Measurements from ENCODE around the gene RNF186.

The RNF186 gene

GRCh38 chr1:19768353-19769210 is 46.5 kb downstream of the RNF186 start:
- Histone ChIP-seq H3K9me3 (ENCODE audit: control insufficient read depth, insufficient read depth, low read length) (no peaks in the 10 kb centered on the region), H3K9me2 (replicated peaks; ENCODE audit: control insufficient read depth, low read length) (no peaks in the 10 kb centered on the region), H4K20me1 (ENCODE audit: control insufficient read depth, insufficient read depth, low read depth, low read length) (no peaks in the 10 kb centered on the region), H3K27ac (ENCODE audit: low read depth, low read length) (no peak overlapping the region), H3K4me3 (ENCODE audit: low read length) (no peak overlapping the region), H3K36me3 (ENCODE audit: control insufficient read depth, low read length) (no peaks in the 10 kb centered on the region), H3K27me3 (ENCODE audit: control insufficient read depth, low read length) (no peaks in the 10 kb centered on the region), H3F3A (ENCODE audit: control insufficient read depth, insufficient read depth) (no peaks in the 10 kb centered on the region), H3K79me2 (ENCODE audit: control insufficient read depth, low read length) (no peaks in the 10 kb centered on the region), H3K4me1 (ENCODE audit: control insufficient read depth, low read length) (no peaks in the 10 kb centered on the region), H3K4me2 (ENCODE audit: low read length) (no peak overlapping the region)
- no peak for TF ChIP-seq EZH2phosphoT487 (IDR thresholded peaks at IDR 0.05; ENCODE audit: borderline replicate concordance, low read length)
- TF ChIP-seq CTCF (IDR thresholded peaks at IDR 0.05; ENCODE audit: low read depth, low read length, poor library complexity, severe bottlenecking): no peak

DNA sequence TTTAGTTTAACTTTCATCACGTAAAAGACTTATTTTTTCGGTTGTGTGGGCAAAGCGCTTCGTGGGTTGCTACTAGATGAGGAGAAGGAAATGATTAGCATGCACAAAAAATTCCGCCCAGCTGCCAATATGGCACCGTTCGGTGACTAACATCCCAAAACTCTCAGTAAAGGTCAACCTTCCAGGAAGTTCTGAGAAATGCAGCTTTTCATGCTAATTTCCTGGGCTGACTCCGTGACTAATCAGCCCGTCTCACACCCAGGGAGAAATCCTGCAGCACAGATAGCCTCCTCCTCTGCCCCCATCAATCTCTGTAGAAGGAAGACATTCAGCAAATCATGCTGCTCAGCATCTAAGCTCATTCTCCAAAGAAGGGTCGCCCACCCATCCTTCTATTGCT is 49.5 kb downstream of the RNF186 start:
- Histone ChIP-seq H3K9me3 (ENCODE audit: control insufficient read depth, insufficient read depth, low read length) (no peaks in the 10 kb centered on the region), H3K27me3 (ENCODE audit: control insufficient read depth, low read length) (no peaks in the 10 kb centered on the region), H3K36me3 (ENCODE audit: control insufficient read depth, low read length) (no peaks in the 10 kb centered on the region), H3K9me2 (replicated peaks; ENCODE audit: control insufficient read depth, low read length) (no peaks in the 10 kb centered on the region), H3K4me1 (ENCODE audit: control insufficient read depth, low read length) (no peaks in the 10 kb centered on the region), H3K27ac (ENCODE audit: low read depth, low read length) (no peak overlapping the region), H3F3A (ENCODE audit: control insufficient read depth, insufficient read depth) (no peaks in the 10 kb centered on the region), H3K79me2 (ENCODE audit: control insufficient read depth, low read length) (no peaks in the 10 kb centered on the region), H4K20me1 (ENCODE audit: control insufficient read depth, insufficient read depth, low read depth, low read length) (no peaks in the 10 kb centered on the region), H3K4me3 (ENCODE audit: low read length) (no peak overlapping the region), H3K4me2 (ENCODE audit: low read length) (no peak overlapping the region)
- TF ChIP-seq CTCF (IDR thresholded peaks at IDR 0.05; ENCODE audit: low read depth, low read length, poor library complexity, severe bottlenecking) (no peak), EZH2phosphoT487 (IDR thresholded peaks at IDR 0.05; ENCODE audit: borderline replicate concordance, low read length) (no peak)

DNA sequence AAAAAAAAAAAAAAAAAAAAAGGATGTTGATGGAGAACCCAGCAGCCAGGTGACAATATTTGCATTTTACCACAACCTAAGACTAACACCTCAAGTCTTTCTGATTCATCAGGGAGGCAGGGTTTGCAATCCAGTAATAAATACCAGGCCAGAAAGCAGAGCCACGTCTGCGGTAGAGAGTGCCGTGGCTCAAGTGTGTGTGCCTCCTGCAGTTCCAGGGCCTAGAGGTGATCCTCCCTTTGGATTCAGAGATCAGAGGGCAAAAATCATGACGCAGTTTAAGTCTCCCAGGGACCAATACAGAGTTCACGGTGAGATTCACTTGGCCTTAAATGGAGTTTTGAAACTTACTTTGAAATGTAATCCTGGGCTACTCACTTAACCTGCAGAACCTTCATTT is 50.2 kb downstream of the RNF186 start:
- no peaks in the 10 kb centered on the region for H3F3A ChIP-seq (ENCODE audit: control insufficient read depth, insufficient read depth)
- no peak overlapping the region for H3K4me3 ChIP-seq (ENCODE audit: low read length)
- H4K20me1 ChIP-seq (ENCODE audit: control insufficient read depth, insufficient read depth, low read depth, low read length): no peaks in the 10 kb centered on the region
- no peaks in the 10 kb centered on the region for H3K27me3 ChIP-seq (ENCODE audit: control insufficient read depth, low read length)
- H3K79me2 ChIP-seq (ENCODE audit: control insufficient read depth, low read length): no peaks in the 10 kb centered on the region
- H3K9me2 ChIP-seq (replicated peaks; ENCODE audit: control insufficient read depth, low read length): no peaks in the 10 kb centered on the region
- no peak overlapping the region for H3K27ac ChIP-seq (ENCODE audit: low read depth, low read length)
- no peak for TF ChIP-seq CTCF (IDR thresholded peaks at IDR 0.05; ENCODE audit: low read depth, low read length, poor library complexity, severe bottlenecking)
- no peak for TF ChIP-seq EZH2phosphoT487 (IDR thresholded peaks at IDR 0.05; ENCODE audit: borderline replicate concordance, low read length)
- no peaks in the 10 kb centered on the region for H3K36me3 ChIP-seq (ENCODE audit: control insufficient read depth, low read length)
- H3K4me2 ChIP-seq (ENCODE audit: low read length): no peak overlapping the region
- no peaks in the 10 kb centered on the region for H3K9me3 ChIP-seq (ENCODE audit: control insufficient read depth, insufficient read depth, low read length)
- no peaks in the 10 kb centered on the region for H3K4me1 ChIP-seq (ENCODE audit: control insufficient read depth, low read length)
